HCT116 (cell line): ENCODE data around the gene LTBP4. TPM values are rescaled to one million over a fixed set of nuclear protein-coding genes. Genes with fewer than 3 reads are reported as not detected.

Experiments
- ATAC-seq: fragments of 200-7000 bp; cut with Tn5 transposase; 2 replicates; pipeline ENCODE4 v1.9.1; 2020; ENCODE audit warnings: mild to moderate bottlenecking, moderate library complexity
- BruUV-seq: library from RNA; stranded (reverse); fragments of 400-500 nt; replicated peaks from 2 replicates; lab custom pipeline; 2021; lab: Mats Ljungman, UMichigan
- CTCF ChIA-PET: fragments of 300-600 bp; sonication (Branson Sonifier 250); formaldehyde crosslinking; loops from one replicate; lab custom pipeline; 2021; ENCODE audit warnings: antibody characterized with exemption; lab: Charles Lee
- POLR2A ChIA-PET: fragments of 300-600, 350-600 bp; sonication (Branson Sonifier 250); formaldehyde crosslinking; loops from one replicate; lab custom pipeline; 2021; ENCODE audit warnings: antibody characterized with exemption; lab: Charles Lee
- RAD21 ChIA-PET, 2 experiments: fragments of 300-600 bp; sonication (Branson Sonifier 250); formaldehyde crosslinking; loops; one replicate each; lab custom pipeline; 2023; ENCODE audit warnings: low total read pairs in 2 of 2; ENCODE audit not compliant: uncharacterized antibody in 2 of 2, unreplicated experiment in 2 of 2, low non-redundant PET in 1 of 2; lab: Charles Lee
- DNase-seq: peaks from one replicate; pipeline ENCODE4 v3.0.0-alpha.2; 2010; ENCODE audit warnings: low read depth, low spot score
- H2AFZ ChIP-seq: fragments of 200-600 bp; shearing (Covaris generic), sonication (generic); 2 replicates; pipeline ENCODE4 v1.6.1; 2017; ENCODE audit warnings: low read depth, mixed run types, mixed read lengths, antibody characterized with exemption, low read length; ENCODE audit not compliant: poor library complexity, severe bottlenecking
- H3K27ac ChIP-seq: 2 replicates; pipeline ENCODE4 v1.5.1; 2012; ENCODE audit warnings: low read depth, low read length
- H3K27me3 ChIP-seq: fragments of 200-600 bp; sonication (generic); 2 replicates; pipeline ENCODE4 v1.6.1; 2016; ENCODE audit warnings: mixed run types, low read length, mixed read lengths; ENCODE audit not compliant: insufficient read depth
- H3K36me3 ChIP-seq, 2 experiments: fragments of 200-500 bp in 1 of 2; fragments of 200-600 bp in 1 of 2; sonication (Bioruptor generic) in 1 of 2; sonication (generic) in 1 of 2; 2 replicates each; pipeline versions ENCODE4 v1.5.1 to v1.6.1; 2014 to 2016; ENCODE audit warnings: low read length in 2 of 2, inconsistent platforms in 1 of 2, mixed read lengths in 1 of 2, mixed run types in 1 of 2; ENCODE audit not compliant: insufficient read depth in 2 of 2, control insufficient read depth in 1 of 2
- H3K4me1 ChIP-seq, 2 experiments: fragments of 200-600 bp in 1 of 2; sonication (generic) in 1 of 2; 2 replicates each; pipeline versions ENCODE4 v1.5.1 to v1.6.1; 2012 to 2017; ENCODE audit warnings: low read length in 2 of 2, inconsistent platforms in 1 of 2, mild to moderate bottlenecking in 1 of 2, mixed read lengths in 1 of 2, mixed run types in 1 of 2, moderate library complexity in 1 of 2; ENCODE audit not compliant: insufficient read depth in 2 of 2, control insufficient read depth in 1 of 2
- H3K4me2 ChIP-seq: fragments of 200-600 bp; sonication (generic); 2 replicates; pipeline ENCODE4 v1.6.1; 2017; ENCODE audit warnings: mixed run types, low read length, mixed read lengths
- H3K4me3 ChIP-seq, 2 experiments: fragments of 200-600 bp in 1 of 2; sonication (generic) in 1 of 2; replicated peaks in 1 of 2; 2 replicates each; pipeline ENCODE4 v1.5.1; 2011 to 2016; ENCODE audit warnings: low read length in 2 of 2, control low read depth in 1 of 2, low read depth in 1 of 2, mild to moderate bottlenecking in 1 of 2, mixed read lengths in 1 of 2, mixed run types in 1 of 2
- H3K79me2 ChIP-seq: fragments of 200-600 bp; sonication (generic); 2 replicates; pipeline ENCODE4 v1.6.1; 2017; ENCODE audit warnings: mild to moderate bottlenecking, mixed run types, low read length, moderate library complexity, mixed read lengths; ENCODE audit not compliant: insufficient read depth
- H3K9ac ChIP-seq: fragments of 200-600 bp; sonication (generic); 2 replicates; pipeline ENCODE4 v1.6.1; 2016; ENCODE audit warnings: low read length, mixed read lengths
- H3K9me2 ChIP-seq: fragments of 200-600 bp; sonication (generic), shearing (Covaris generic); 2 replicates; pipeline ENCODE4 v1.6.1; 2017; ENCODE audit warnings: mixed run types, mild to moderate bottlenecking, moderate library complexity; ENCODE audit not compliant: insufficient read depth
- H3K9me3 ChIP-seq, 2 experiments: fragments of 200-500 bp in 1 of 2; fragments of 200-600 bp in 1 of 2; sonication (Bioruptor generic) in 1 of 2; sonication (generic) in 1 of 2; 2 replicates each; pipeline ENCODE4 v1.6.1; 2014 to 2017; ENCODE audit warnings: low read length in 2 of 2, mixed read lengths in 2 of 2, inconsistent platforms in 1 of 2, low read depth in 1 of 2, mild to moderate bottlenecking in 1 of 2, mixed run types in 1 of 2, moderate library complexity in 1 of 2; ENCODE audit not compliant: control insufficient read depth in 1 of 2, insufficient read depth in 1 of 2
- H4K20me1 ChIP-seq: fragments of 200-600 bp; sonication (generic), shearing (Covaris generic); 2 replicates; pipeline ENCODE4 v1.6.1; 2017; ENCODE audit warnings: mixed run types, mild to moderate bottlenecking, moderate library complexity; ENCODE audit not compliant: insufficient read depth
- ELF1 ChIP-seq: IDR thresholded peaks from 2 replicates; pipeline ENCODE4 v1.6.1; 2012; ENCODE audit warnings: low read depth, borderline replicate concordance
- EZH2 ChIP-seq: fragments of 200-600 bp; sonication (generic); IDR thresholded peaks from 2 replicates; pipeline ENCODE4 v1.6.1; 2017; ENCODE audit warnings: antibody characterized with exemption, mixed run types
- FOSL1 ChIP-seq: IDR thresholded peaks from 2 replicates; pipeline ENCODE4 v1.6.1; 2012; ENCODE audit warnings: low read depth
- RAD21 ChIP-seq: IDR thresholded peaks from 2 replicates; pipeline ENCODE4 v1.6.1; 2012; ENCODE audit warnings: low read depth, mild to moderate bottlenecking
- SP1 ChIP-seq: IDR thresholded peaks from 2 replicates; pipeline ENCODE4 v1.6.1; 2012; ENCODE audit warnings: low read depth
- ZNF274 ChIP-seq: fragments of 200-500 bp; sonication (Bioruptor generic); IDR thresholded peaks from 2 replicates; pipeline ENCODE4 v1.6.1; 2014; ENCODE audit warnings: mild to moderate bottlenecking, low read depth, low read length, inconsistent platforms
- intact Hi-C: fragments of 100-400 bp; cut with micrococcal nuclease; formaldehyde crosslinking; loops from 2 replicates; pipeline ENCODE4 v1.10.0; 2022
- total RNA-seq: library from RNA; stranded (reverse); gene quantifications from one replicate; pipeline ENCODE4 v1.2.1, GENCODE V29; 2021; ENCODE audit not compliant: unreplicated experiment
- TF ChIP-seq, protein P1 (sequence below): IDR thresholded peaks from 2 replicates; pipeline ENCODE4 v1.6.1; 2012
- TF ChIP-seq, protein P2 (sequence below): IDR thresholded peaks from 2 replicates; pipeline ENCODE4 v1.6.1; 2012
- TF ChIP-seq, protein P3 (sequence below), 3 experiments: fragments of 200-600 bp in 1 of 3; sonication (generic) in 1 of 3; IDR thresholded peaks in 2 of 3; conservative IDR thresholded peaks in 1 of 3; 2 replicates each; pipeline ENCODE4 v1.5.1; 2012 to 2017; ENCODE audit warnings: low read depth in 2 of 3, low read length in 2 of 3, antibody characterized with exemption in 1 of 3, borderline replicate concordance in 1 of 3, control low read depth in 1 of 3, mild to moderate bottlenecking in 1 of 3, mixed read lengths in 1 of 3, mixed run types in 1 of 3, moderate library complexity in 1 of 3; ENCODE audit not compliant: insufficient read depth in 1 of 3

LTBP4 gene
- total RNA-seq, 1 experiment from 2014 or later, result 310 TPM

GRCh38 chr19:40553885-40554857 is 47.0 kb upstream of the LTBP4 start:
- Histone ChIP-seq H3K9ac (no peak overlapping the region), H3K79me2 (no peaks in the 10 kb centered on the region), H3K36me3 (no peaks in the 10 kb centered on the region), H2AFZ (no peak overlapping the region), H3K27ac (no peak overlapping the region; the same call in 1 of the 2 replicates), H4K20me1 (no peaks in the 10 kb centered on the region), H3K4me3 (no peak overlapping the region), H3K4me2 (no peak overlapping the region), H3K9me3 (no peaks in the 10 kb centered on the region), H3K9me2 (no peaks in the 10 kb centered on the region), H3K27me3 (no peaks in the 10 kb centered on the region), H3K4me1 (peaks cover 4 to 5% of the 10 kb centered on the region in 2 experiments)
- ChIA-PET RAD21 (no interaction called here), CTCF (interaction anchor here (0.6 kb wide), 1 partner anchor 8 kb away, joined by 3 read pairs; no protein-coding TSS in a partner anchor), POLR2A (no interaction called here)
- ATAC-seq, result no peak
- no peak for TF ChIP-seq ZNF274
- TF ChIP-seq RAD21, result no peak
- TF ChIP-seq FOSL1, result no peak
- TF ChIP-seq SP1, result no peak
- TF ChIP-seq ELF1, result no peak
- TF ChIP-seq, protein P1, sequence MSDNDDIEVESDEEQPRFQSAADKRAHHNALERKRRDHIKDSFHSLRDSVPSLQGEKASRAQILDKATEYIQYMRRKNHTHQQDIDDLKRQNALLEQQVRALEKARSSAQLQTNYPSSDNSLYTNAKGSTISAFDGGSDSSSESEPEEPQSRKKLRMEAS, result no peak
- TF ChIP-seq, protein P2, sequence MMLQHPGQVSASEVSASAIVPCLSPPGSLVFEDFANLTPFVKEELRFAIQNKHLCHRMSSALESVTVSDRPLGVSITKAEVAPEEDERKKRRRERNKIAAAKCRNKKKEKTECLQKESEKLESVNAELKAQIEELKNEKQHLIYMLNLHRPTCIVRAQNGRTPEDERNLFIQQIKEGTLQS, result no peak
- TF ChIP-seq, protein P3, sequence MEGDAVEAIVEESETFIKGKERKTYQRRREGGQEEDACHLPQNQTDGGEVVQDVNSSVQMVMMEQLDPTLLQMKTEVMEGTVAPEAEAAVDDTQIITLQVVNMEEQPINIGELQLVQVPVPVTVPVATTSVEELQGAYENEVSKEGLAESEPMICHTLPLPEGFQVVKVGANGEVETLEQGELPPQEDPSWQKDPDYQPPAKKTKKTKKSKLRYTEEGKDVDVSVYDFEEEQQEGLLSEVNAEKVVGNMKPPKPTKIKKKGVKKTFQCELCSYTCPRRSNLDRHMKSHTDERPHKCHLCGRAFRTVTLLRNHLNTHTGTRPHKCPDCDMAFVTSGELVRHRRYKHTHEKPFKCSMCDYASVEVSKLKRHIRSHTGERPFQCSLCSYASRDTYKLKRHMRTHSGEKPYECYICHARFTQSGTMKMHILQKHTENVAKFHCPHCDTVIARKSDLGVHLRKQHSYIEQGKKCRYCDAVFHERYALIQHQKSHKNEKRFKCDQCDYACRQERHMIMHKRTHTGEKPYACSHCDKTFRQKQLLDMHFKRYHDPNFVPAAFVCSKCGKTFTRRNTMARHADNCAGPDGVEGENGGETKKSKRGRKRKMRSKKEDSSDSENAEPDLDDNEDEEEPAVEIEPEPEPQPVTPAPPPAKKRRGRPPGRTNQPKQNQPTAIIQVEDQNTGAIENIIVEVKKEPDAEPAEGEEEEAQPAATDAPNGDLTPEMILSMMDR (IDR thresholded peaks at IDR 0.05 in 2 of 3, conservative IDR thresholded peaks at IDR 0.05 in 1 of 3; ENCODE audit: borderline replicate concordance in 1 of 3, insufficient read depth in 1 of 3, low read depth in 2 of 3, low read length in 2 of 3), result no peak
- TF ChIP-seq EZH2, result no peak
- intact Hi-C loops, result no loop called here
- no peak for DNase-seq
- BruUV-seq, result no TSS peak
